ENCODE data around the gene MPP2. TPM values are rescaled to one million over a fixed set of nuclear protein-coding genes. Genes with fewer than 3 reads are reported as not detected.

MPP2 gene
- total and polyA plus RNA-seq, 2 of the 13 experiments (the other 11 are each of a cell fraction or from before 2014, with no cell fraction given), result 0.20 to 1.7 TPM

- Histone ChIP-seq H3K79me2 (ENCODE audit: insufficient read depth, low read length) (no peaks in the 10 kb centered on the region), H3K36me3 (replicated peaks in 1 of 2; ENCODE audit: control insufficient read depth in 1 of 2, insufficient read depth in 2 of 2, low read length in 2 of 2) (no peaks in the 10 kb centered on the region), H3K4me2 (ENCODE audit: low read depth, low read length) (no peak overlapping the region), H3K27ac (ENCODE audit: extremely low read length, insufficient read depth, low read length) (no peak overlapping the region), H3K4me1 (ENCODE audit: insufficient read depth, low read length) (peaks cover 17% of the 10 kb centered on the region), H3K4me3 (replicated peaks in 1 of 3; ENCODE audit: insufficient read depth in 1 of 3, low read depth in 2 of 3, low read length in 3 of 3) (no peak overlapping the region), H4K20me1 (ENCODE audit: insufficient read depth, low read length) (no peaks in the 10 kb centered on the region), H2AFZ (ENCODE audit: low read length) (no peak overlapping the region), H3K27me3 (ENCODE audit: control insufficient read depth in 1 of 2, insufficient read depth in 2 of 2, low read length in 2 of 2) (peaks cover 1 to 12% of the 10 kb centered on the region in 2 experiments; a peak in 3 of 5 replicates), H3K9me3 (ENCODE audit: low read length) (no peaks in the 10 kb centered on the region), H3K9ac (ENCODE audit: insufficient read depth, low read depth, low read length) (no peak overlapping the region)
- ATAC-seq, result no peak; the same call in 2 of the 3 replicates
- TF ChIP-seq ZNF788 (CRISPR knock-in tag; IDR thresholded peaks at IDR 0.05; ENCODE audit: borderline replicate concordance) (no peak), FOXA3 (CRISPR knock-in tag; IDR thresholded peaks at IDR 0.05) (no peak), ZNF780A (CRISPR knock-in tag; IDR thresholded peaks at IDR 0.05) (no peak), ZNF142 (CRISPR knock-in tag; IDR thresholded peaks at IDR 0.05) (no peak), TMF1 (CRISPR knock-in tag; IDR thresholded peaks at IDR 0.05; ENCODE audit: low read depth) (no peak), MIER2 (CRISPR knock-in tag; IDR thresholded peaks at IDR 0.05) (no peak), ZNF224 (CRISPR knock-in tag; IDR thresholded peaks at IDR 0.05) (no peak), HHEX (CRISPR knock-in tag; IDR thresholded peaks at IDR 0.05) (no peak), HBP1 (CRISPR knock-in tag; IDR thresholded peaks at IDR 0.05; ENCODE audit: low read depth) (no peak), MTA1 (CRISPR knock-in tag; IDR thresholded peaks at IDR 0.05; ENCODE audit: borderline replicate concordance) (no peak), BRD4 (CRISPR knock-in tag; IDR thresholded peaks at IDR 0.05) (no peak), HIVEP1 (CRISPR knock-in tag; IDR thresholded peaks at IDR 0.05) (no peak)
- no TSS peak for BruUV-seq (replicated peaks)
- no peak for FAIRE-seq
- CTCF ChIA-PET (ENCODE audit: low intra/inter-chr PET ratio, low total read pairs), result no interaction called here
- WGBS (ENCODE audit: low lambda C conversion rate), result 55% methylated on average over 5 of the region's 5 CpGs
- intact Hi-C loops (cut with micrococcal nuclease; ENCODE audit: unreplicated experiment) (no loop called here), in situ Hi-C loops (cut with HindIII; ENCODE audit: extremely low pct_ligation_motif_present, low pct_unique_long_range_greater_than_20kb) (no loop called here)
- POLR2A ChIA-PET, result no interaction called here
- DNase-seq (ENCODE audit: low spot score), result no peak
Observed at GRCh38 chr17:43891851-43892646, 15.3 kb downstream of the MPP2 start.

Data from HepG2 (cell line).